Thyroid gland (tissue), 4 donors: ENCODE measurements around the gene WDR73. TPM values are rescaled to one million over a fixed set of nuclear protein-coding genes. Genes with fewer than 3 reads are reported as not detected.
"Not testable (repeated sequence)": the region's sequence is repeated elsewhere in the genome, so short reads cannot be mapped to it uniquely, and the experiment has no call there.

Experiments used
- DNase-seq, 2 donors: peaks; one replicate each; pipeline ENCODE4 v3.0.0-alpha.2; 2019
- H3K27ac ChIP-seq, 3 donors: fragments of 200-600 bp; sonication (generic); 1 replicate in 2 of 3; 2 replicates in 1 of 3; pipeline ENCODE4 v1.5.1; 2016 to 2019; ENCODE audit warnings: mild to moderate bottlenecking in 1 of 3, moderate library complexity in 1 of 3
- H3K27me3 ChIP-seq: fragments of 200-600 bp; sonication (generic); one replicate; pipeline ENCODE4 v1.5.1; 2019
- H3K36me3 ChIP-seq, 2 donors: fragments of 200-600 bp; sonication (generic); one replicate each; pipeline ENCODE4 v1.5.1; 2016 to 2019
- H3K4me1 ChIP-seq, 2 donors: fragments of 200-600 bp; sonication (generic); one replicate each; pipeline ENCODE4 v1.5.1; 2017 to 2019
- H3K4me3 ChIP-seq, 3 donors: fragments of 200-600 bp; sonication (generic); replicated peaks in 1 of 3; 1 replicate in 2 of 3; 2 replicates in 1 of 3; pipeline ENCODE4 v1.5.1; 2016; ENCODE audit warnings: mild to moderate bottlenecking in 1 of 3
- H3K9me3 ChIP-seq: fragments of 200-600 bp; sonication (generic); one replicate; pipeline ENCODE4 v1.5.1; 2017
- CTCF ChIP-seq, 6 experiments: fragments of 200-600 bp in 3 of 6; fragments of 450-650 bp in 3 of 6; sonication (generic) in 3 of 6; IDR thresholded peaks; one replicate each; pipeline ENCODE4 v1.5.1; 2016 to 2019; ENCODE audit warnings: antibody characterized with exemption in 6 of 6, mild to moderate bottlenecking in 2 of 6, inconsistent platforms in 1 of 6, moderate library complexity in 1 of 6
- POLR2A ChIP-seq, 2 donors: fragments of 450-650 bp; IDR thresholded peaks; one replicate each; pipeline ENCODE4 v1.6.1; 2017; ENCODE audit warnings: antibody characterized with exemption in 2 of 2, mild to moderate bottlenecking in 2 of 2, moderate library complexity in 1 of 2
- WGBS, 2 donors: methylation state at CpG; one replicate each; pipeline ENCODE4 v1.1.5; 2017; 5-methylcytosine and 5-hydroxymethylcytosine counted together
- intact Hi-C: fragments of 100-400 bp; cut with DNase I; formaldehyde crosslinking; loops from one replicate; pipeline ENCODE4 v1.15.1; 2023
- total RNA-seq, 4 donors: library from RNA; depleted of rRNA; stranded (reverse); fragments of >200 nt; gene quantifications; one replicate each; pipeline ENCODE4 v1.2.3, GENCODE V29; 2016

Gene WDR73
- total RNA-seq, 4 donors from 2014 or later: 37.5 to 63.3 (median 41.1) TPM

- intact Hi-C loops: no loop called here
These were observed 43.3 kb upstream of the WDR73 start for GRCh38 chr15:84697236-84697990.

GRCh38 chr15:84696757-84697156 is 42.7 kb upstream of the WDR73 start:
- intact Hi-C loops: no loop called here
- H3K4me3 ChIP-seq: no peak overlapping the region
- 89 to 92% methylated on average over 4 of the region's 4 CpGs for WGBS, 2 donors
- no peaks in the 10 kb centered on the region for H3K36me3 ChIP-seq
- no peak for TF ChIP-seq POLR2A (IDR thresholded peaks at IDR 0.05)
- TF ChIP-seq CTCF (IDR thresholded peaks at IDR 0.05): no peak
- H3K9me3 ChIP-seq: no peaks in the 10 kb centered on the region
- H3K27ac ChIP-seq: no peak overlapping the region
- no peaks in the 10 kb centered on the region for H3K27me3 ChIP-seq
- DNase-seq: no peak
- H3K4me1 ChIP-seq: peaks cover 0 to 9% of the 10 kb centered on the region in 2 donors

More at GRCh38 chr15:84697236-84697990, 43.3 kb upstream of the WDR73 start:
- WGBS, 2 donors: 45 to 53% methylated on average over 1 of the region's 1 CpG
- H3K27ac ChIP-seq: no peak overlapping the region
- H3K36me3 ChIP-seq: no peaks in the 10 kb centered on the region
- H3K27me3 ChIP-seq: no peaks in the 10 kb centered on the region
- TF ChIP-seq POLR2A (IDR thresholded peaks at IDR 0.05): no peak
- TF ChIP-seq CTCF (IDR thresholded peaks at IDR 0.05): no peak
- no peaks in the 10 kb centered on the region for H3K9me3 ChIP-seq
- peaks cover 0 to 9% of the 10 kb centered on the region in 2 donors for H3K4me1 ChIP-seq
- no peak for DNase-seq
- no peak overlapping the region for H3K4me3 ChIP-seq

GRCh38 chr15:84690342-84690741 is 36.3 kb upstream of the WDR73 start:
- Histone ChIP-seq H3K27ac (no peak overlapping the region), H3K36me3 (peaks cover 0 to 7% of the 10 kb centered on the region in 2 donors), H3K4me1 (no peaks in the 10 kb centered on the region), H3K9me3 (no peaks in the 10 kb centered on the region), H3K27me3 (no peaks in the 10 kb centered on the region), H3K4me3 (no peak overlapping the region)
- no peak for DNase-seq
- 96 to 97% methylated on average over 8 of the region's 8 CpGs for WGBS, 2 donors
- TF ChIP-seq POLR2A (IDR thresholded peaks at IDR 0.05): no peak
- TF ChIP-seq CTCF (IDR thresholded peaks at IDR 0.05): no peak
- intact Hi-C loops: no loop called here

- TF ChIP-seq POLR2A (IDR thresholded peaks at IDR 0.05): no peak
- TF ChIP-seq CTCF (IDR thresholded peaks at IDR 0.05): no peak
- 92 to 95% methylated on average over 4 of the region's 4 CpGs for WGBS, 2 donors
- no peak overlapping the region for H3K4me3 ChIP-seq
- H3K4me1 ChIP-seq: no peaks in the 10 kb centered on the region
- H3K9me3 ChIP-seq: no peaks in the 10 kb centered on the region
- DNase-seq: no peak
- H3K36me3 ChIP-seq: peaks cover 0 to 7% of the 10 kb centered on the region in 2 donors
- no peaks in the 10 kb centered on the region for H3K27me3 ChIP-seq
- intact Hi-C loops: no loop called here
- H3K27ac ChIP-seq: no peak overlapping the region
These were observed 35.8 kb upstream of the WDR73 start for GRCh38 chr15:84689858-84690257.

GRCh38 chr15:84686446-84686845 is 32.4 kb upstream of the WDR73 start:
- H3K36me3 ChIP-seq, H3K27me3 ChIP-seq, H3K9me3 ChIP-seq, H3K4me3 ChIP-seq, intact Hi-C loops, H3K27ac ChIP-seq, DNase-seq: not testable (repeated sequence)
- WGBS, 2 donors: 95 to 96% methylated on average over 7 of the region's 7 CpGs
- H3K4me1 ChIP-seq: peaks cover 0 to 11% of the 10 kb centered on the region in 2 donors
